GM23248 (cell line): ENCODE data around the gene VNN1. TPM values are rescaled to one million over a fixed set of nuclear protein-coding genes. Genes with fewer than 3 reads are reported as not detected.

ENCODE experiments used
- DNase-seq: peaks from one replicate; pipeline ENCODE4 v3.0.0-alpha.2; 2015
- H2AFZ ChIP-seq: fragments of 200-600 bp; sonication (generic); 2 replicates; pipeline ENCODE4 v1.6.1; 2016; ENCODE audit warnings: antibody characterized with exemption
- H3F3A ChIP-seq: fragments of 200-600 bp; sonication (generic); 2 replicates; pipeline ENCODE4 v1.6.1; 2016; ENCODE audit warnings: mild to moderate bottlenecking, antibody characterized with exemption, mixed run types; ENCODE audit not compliant: insufficient read depth
- H3K27ac ChIP-seq: fragments of 200-600 bp; sonication (generic); 2 replicates; pipeline ENCODE4 v1.5.1; 2016; ENCODE audit warnings: mild to moderate bottlenecking
- H3K27me3 ChIP-seq: fragments of 200-600 bp; sonication (generic); replicated peaks from 2 replicates; pipeline ENCODE4 v1.6.1; 2016; ENCODE audit warnings: mild to moderate bottlenecking; ENCODE audit not compliant: insufficient read depth
- H3K36me3 ChIP-seq: fragments of 200-600 bp; sonication (generic); 2 replicates; pipeline ENCODE4 v1.6.1; 2016; ENCODE audit warnings: low read depth, mild to moderate bottlenecking
- H3K4me1 ChIP-seq: fragments of 200-600 bp; sonication (generic); 2 replicates; pipeline ENCODE4 v1.6.1; 2016; ENCODE audit warnings: mild to moderate bottlenecking; ENCODE audit not compliant: insufficient read depth
- H3K4me2 ChIP-seq: fragments of 200-600 bp; sonication (generic); one replicate; pipeline ENCODE4 v1.6.1; 2016; ENCODE audit warnings: mild to moderate bottlenecking; ENCODE audit not compliant: unreplicated experiment
- H3K4me3 ChIP-seq: fragments of 200-600 bp; sonication (generic); 2 replicates; pipeline ENCODE4 v1.5.1; 2016; ENCODE audit warnings: mild to moderate bottlenecking
- H3K79me2 ChIP-seq: fragments of 200-600 bp; sonication (generic); 2 replicates; pipeline ENCODE4 v1.6.1; 2016; ENCODE audit warnings: mild to moderate bottlenecking; ENCODE audit not compliant: insufficient read depth
- H3K9ac ChIP-seq: fragments of 200-600 bp; sonication (generic); 2 replicates; pipeline ENCODE4 v1.6.1; 2016; ENCODE audit warnings: mild to moderate bottlenecking
- H3K9me2 ChIP-seq: fragments of 200-600 bp; sonication (generic); 2 replicates; pipeline ENCODE4 v1.6.1; 2016; ENCODE audit warnings: mixed run types, mild to moderate bottlenecking, moderate library complexity; ENCODE audit not compliant: insufficient read depth
- H3K9me3 ChIP-seq: fragments of 200-600 bp; sonication (generic); one replicate; pipeline ENCODE4 v1.6.1; 2017; ENCODE audit warnings: low read depth
- H4K20me1 ChIP-seq: fragments of 200-600 bp; sonication (generic); 2 replicates; pipeline ENCODE4 v1.6.0; 2016; ENCODE audit not compliant: insufficient read depth
- EZH2 ChIP-seq: fragments of 200-600 bp; sonication (generic); IDR thresholded peaks from 2 replicates; pipeline ENCODE4 v1.6.1; 2018; ENCODE audit warnings: antibody characterized with exemption, mild to moderate bottlenecking; ENCODE audit not compliant: insufficient read depth, poor library complexity, severe bottlenecking
- EZH2phosphoT487 ChIP-seq: fragments of 200-600 bp; sonication (generic); IDR thresholded peaks from 2 replicates; pipeline ENCODE4 v1.6.1; 2018; ENCODE audit warnings: antibody characterized with exemption, moderate library complexity, mild to moderate bottlenecking, low read depth; ENCODE audit not compliant: insufficient read depth
- WGBS, 2 experiments: methylation state at CpG; one replicate each; pipeline ENCODE4 v1.1.6; 2015 to 2017; ENCODE audit warnings: low lambda C conversion rate in 2 of 2, low coverage in 1 of 2; ENCODE audit errors: missing lambda C conversion rate in 2 of 2; 5-methylcytosine and 5-hydroxymethylcytosine counted together
- in situ Hi-C: fragments of 300-500 bp; cut with MboI; formaldehyde crosslinking; loops from 2 replicates; pipeline ENCODE4 v1.15.0; 2020
- polyA plus RNA-seq: library from polyadenylated mRNA; unstranded; fragments of >200 nt; fragmentation: Nextera tagmentation; extraction: Ambion mirVana; gene quantifications from 2 replicates; pipeline ENCODE4 v1.2.1, GENCODE V29; 2016
- total RNA-seq: library from RNA; depleted of rRNA; stranded (reverse); fragments of >200 nt; shearing (Covaris generic); gene quantifications from 2 replicates; pipeline ENCODE4 v1.2.3, GENCODE V29; 2014; rRNA removed

Gene VNN1
- total and polyA plus RNA-seq, 2 experiments from 2014 or later, result 0.61 to 0.86 TPM

GRCh38 chr6:132634796-132635195 is 79.1 kb downstream of the VNN1 start:
- H3K9me3 ChIP-seq, result no peaks in the 10 kb centered on the region
- no peak for TF ChIP-seq EZH2phosphoT487
- TF ChIP-seq EZH2, result no peak
- H4K20me1 ChIP-seq, result no peaks in the 10 kb centered on the region
- H3K27ac ChIP-seq, result no peak overlapping the region
- H3K4me1 ChIP-seq, result no peaks in the 10 kb centered on the region
- no peaks in the 10 kb centered on the region for H3K79me2 ChIP-seq
- H3K4me3 ChIP-seq, result no peak overlapping the region
- H3K36me3 ChIP-seq, result no peaks in the 10 kb centered on the region
- no peak for DNase-seq
- H3K27me3 ChIP-seq, result peaks cover 34% of the 10 kb centered on the region; the same call in 1 of the 2 replicates
- H2AFZ ChIP-seq, result no peak overlapping the region
- H3K4me2 ChIP-seq, result no peak overlapping the region
- in situ Hi-C loops, result no loop called here
- 50% methylated on average over 4 of the region's 4 CpGs for WGBS, 2 experiments
- no peak overlapping the region for H3K9ac ChIP-seq
- no peaks in the 10 kb centered on the region for H3K9me2 ChIP-seq
- H3F3A ChIP-seq, result no peaks in the 10 kb centered on the region

- 13 to 30% methylated on average over 2 of the region's 2 CpGs for WGBS, 2 experiments
- no peak for DNase-seq
These were observed 80.5 kb downstream of the VNN1 start for GRCh38 chr6:132633362-132633761.

More at GRCh38 chr6:132633362-132633761, 80.5 kb downstream of the VNN1 start:
- no peak for TF ChIP-seq EZH2
- no peak overlapping the region for H3K4me3 ChIP-seq
- no peak overlapping the region for H3K9ac ChIP-seq
- no peaks in the 10 kb centered on the region for H4K20me1 ChIP-seq
- no peaks in the 10 kb centered on the region for H3K36me3 ChIP-seq
- no peaks in the 10 kb centered on the region for H3K9me3 ChIP-seq
- in situ Hi-C loops, result no loop called here
- no peaks in the 10 kb centered on the region for H3F3A ChIP-seq
- peaks cover 34% of the 10 kb centered on the region; the same call in 1 of the 2 replicates for H3K27me3 ChIP-seq
- H3K4me2 ChIP-seq, result no peak overlapping the region
- H2AFZ ChIP-seq, result no peak overlapping the region
- H3K4me1 ChIP-seq, result no peaks in the 10 kb centered on the region
- no peak overlapping the region for H3K27ac ChIP-seq
- no peaks in the 10 kb centered on the region for H3K9me2 ChIP-seq
- H3K79me2 ChIP-seq, result no peaks in the 10 kb centered on the region

Other genes with a start within 250 kb of the VNN1 start
- gene STX7, start 200.9 kb downstream of the VNN1 start, total RNA-seq, result 47.2 and 61.5 TPM in 2 replicates
- 52.9 and 59.8 TPM in 2 replicates for gene STX7, start 200.9 kb downstream of the VNN1 start, polyA plus RNA-seq
- not detected in 2 replicates for gene TAAR9, start 175.8 kb downstream of the VNN1 start, total RNA-seq
- gene TAAR9, start 175.8 kb downstream of the VNN1 start, polyA plus RNA-seq, result not detected in 2 replicates
- gene TAAR8, start 161.4 kb downstream of the VNN1 start, total RNA-seq, result not detected in 2 replicates
- gene TAAR8, start 161.4 kb downstream of the VNN1 start, polyA plus RNA-seq, result not detected in 2 replicates
- gene TAAR6, start 143.7 kb downstream of the VNN1 start, total RNA-seq, result not detected in 2 replicates
- gene TAAR6, start 143.7 kb downstream of the VNN1 start, polyA plus RNA-seq, result not detected in 2 replicates
- not detected in 2 replicates for gene TAAR5, start 124.3 kb downstream of the VNN1 start, total RNA-seq
- gene TAAR5, start 124.3 kb downstream of the VNN1 start, polyA plus RNA-seq, result not detected in 2 replicates
- gene TAAR2, start 89.8 kb downstream of the VNN1 start, total RNA-seq, result not detected in 2 replicates
- gene TAAR2, start 89.8 kb downstream of the VNN1 start, polyA plus RNA-seq, result not detected in 2 replicates
- gene TAAR1, start 54.9 kb downstream of the VNN1 start, total RNA-seq, result not detected in 2 replicates
- gene TAAR1, start 54.9 kb downstream of the VNN1 start, polyA plus RNA-seq, result not detected in 2 replicates
- gene VNN2, start 43.8 kb upstream of the VNN1 start, total RNA-seq, result not detected in 2 replicates
- 0.10 and 0.13 TPM in 2 replicates for gene VNN2, start 43.8 kb upstream of the VNN1 start, polyA plus RNA-seq
- gene SLC18B1, start 84.6 kb upstream of the VNN1 start, total RNA-seq, result 3.4 and 4.6 TPM in 2 replicates
- gene SLC18B1, start 84.6 kb upstream of the VNN1 start, polyA plus RNA-seq, result 4.6 and 5.8 TPM in 2 replicates
- 1,194 and 1,449 TPM in 2 replicates for gene RPS12, start 100.5 kb upstream of the VNN1 start, total RNA-seq
- gene RPS12, start 100.5 kb upstream of the VNN1 start, polyA plus RNA-seq, result 469 and 492 TPM in 2 replicates